A549 (cell line): ENCODE measurements around the gene BRPF3. TPM values are rescaled to one million over a fixed set of nuclear protein-coding genes. Genes with fewer than 3 reads are reported as not detected.

ENCODE experiments used
- ATAC-seq, 2 experiments: fragments of 200-7000 bp in 1 of 2; fragments of >200 bp in 1 of 2; cut with Nextera tagmentation in 1 of 2; cut with Tn5 transposase in 1 of 2; 3 replicates each; pipeline versions ENCODE4 v1.8.0 to v1.9.1; 2018 to 2020; ENCODE audit warnings: mild to moderate bottlenecking in 1 of 2, moderate library complexity in 1 of 2
- CTCF ChIA-PET: fragments of 300-600 bp; sonication (Branson Sonifier 250); formaldehyde crosslinking; extraction: SDS; loops from one replicate; lab custom pipeline; 2021; ENCODE audit warnings: antibody characterized with exemption, inconsistent platforms; lab: Yijun Ruan, JAX
- POLR2A ChIA-PET: fragments of 350-600 bp; formaldehyde crosslinking; extraction: SDS; loops from one replicate; lab custom pipeline; 2021; ENCODE audit warnings: antibody characterized with exemption, inconsistent platforms; lab: Yijun Ruan, JAX
- DNase-seq, 2 experiments: peaks; one replicate each; pipeline versions ENCODE4 v3.0.0 to v3.0.0-alpha.2; 2011 to 2016; ENCODE audit warnings: low read depth in 1 of 2, low spot score in 1 of 2
- FAIRE-seq: peaks from 2 replicates; lab custom pipeline; 2011; peaks lifted over from hg19 to GRCh38; lab: Jason Lieb, UNC
- H3K27ac ChIP-seq, 2 experiments: fragments of >200 bp; sonication (Bioruptor Twin); formaldehyde crosslinking; 3 replicates each; pipeline ENCODE4 v1.5.1; 2016 to 2017
- H3K4me1 ChIP-seq: fragments of >200 bp; sonication (Bioruptor Twin); formaldehyde crosslinking; 3 replicates; pipeline ENCODE4 v1.6.1; 2016
- H3K4me2 ChIP-seq: fragments of >200 bp; sonication (Bioruptor Twin); formaldehyde crosslinking; 3 replicates; pipeline ENCODE4 v1.6.1; 2016
- H3K4me3 ChIP-seq: fragments of >200 bp; sonication (Bioruptor Twin); formaldehyde crosslinking; 3 replicates; pipeline ENCODE4 v1.5.1; 2016
- H3K9me3 ChIP-seq: fragments of >200 bp; sonication (Bioruptor Twin); formaldehyde crosslinking; 3 replicates; pipeline ENCODE4 v1.6.1; 2016
- ATOH8 ChIP-seq: fragments of 250-450 bp; sonication (Bioruptor Pico); IDR thresholded peaks from 2 replicates; pipeline ENCODE4 v1.5.0; 2020; ENCODE audit warnings: low read depth, mild to moderate bottlenecking, moderate library complexity
- CBX8 ChIP-seq: fragments of 200-600 bp; sonication (generic); IDR thresholded peaks from 2 replicates; pipeline ENCODE4 v1.6.1; 2016
- CEBPB ChIP-seq, 2 experiments: fragments of >200 bp in 1 of 2; sonication (Bioruptor Twin) in 1 of 2; formaldehyde crosslinking in 1 of 2; IDR thresholded peaks; 2 replicates each; pipeline ENCODE4 v1.6.1; 2012 to 2016
- CHD2 ChIP-seq: fragments of 150-350 bp; IDR thresholded peaks from 2 replicates; pipeline ENCODE4 v1.6.1; 2014; ENCODE audit warnings: low read length; ENCODE audit not compliant: partially characterized antibody
- EHF ChIP-seq: fragments of 250-450 bp; sonication (Bioruptor Pico); IDR thresholded peaks from 2 replicates; pipeline ENCODE4 v1.5.0; 2020; ENCODE audit warnings: mild to moderate bottlenecking
- EHMT2 ChIP-seq: fragments of 200-600 bp; sonication (generic); IDR thresholded peaks from 2 replicates; pipeline ENCODE4 v1.6.1; 2016; ENCODE audit warnings: antibody characterized with exemption, low read depth, mild to moderate bottlenecking, moderate library complexity
- FOSB ChIP-seq: fragments of 250-450 bp; sonication (Bioruptor Pico); IDR thresholded peaks from 2 replicates; pipeline ENCODE4 v1.5.0; 2020; ENCODE audit warnings: mild to moderate bottlenecking, moderate library complexity
- FOXS1 ChIP-seq: fragments of 250-450 bp; sonication (Bioruptor Pico); IDR thresholded peaks from 2 replicates; pipeline ENCODE4 v1.5.0; 2020; ENCODE audit warnings: mild to moderate bottlenecking, moderate library complexity
- GATA3 ChIP-seq: IDR thresholded peaks from 2 replicates; pipeline ENCODE4 v1.6.1; 2012; ENCODE audit warnings: borderline replicate concordance
- HDAC2 ChIP-seq: fragments of 200-600 bp; sonication (generic); IDR thresholded peaks from 2 replicates; pipeline ENCODE4 v1.6.1; 2016
- HEYL ChIP-seq: fragments of 250-450 bp; sonication (Bioruptor Pico); IDR thresholded peaks from 2 replicates; pipeline ENCODE4 v1.8.0; 2021; ENCODE audit warnings: mild to moderate bottlenecking, moderate library complexity
- HOXB5 ChIP-seq: fragments of 250-450 bp; sonication (Bioruptor Pico); IDR thresholded peaks from 2 replicates; pipeline ENCODE4 v1.5.0; 2020; ENCODE audit warnings: mild to moderate bottlenecking, moderate library complexity
- JUN ChIP-seq, 2 experiments: fragments of >200 bp; sonication (Bioruptor Twin); formaldehyde crosslinking; IDR thresholded peaks; 2 replicates in 1 of 2; 3 replicates in 1 of 2; pipeline ENCODE4 v1.6.1; 2016 to 2017
- KDM1A ChIP-seq: fragments of 200-600 bp; sonication (generic); IDR thresholded peaks from 2 replicates; pipeline ENCODE4 v1.6.1; 2016; ENCODE audit warnings: low read depth, mild to moderate bottlenecking
- MAFK ChIP-seq: fragments of 450-650 bp; IDR thresholded peaks from 2 replicates; pipeline ENCODE4 v1.6.1; 2014; ENCODE audit not compliant: partially characterized antibody
- MAX ChIP-seq: IDR thresholded peaks from 2 replicates; pipeline ENCODE4 v1.6.1; 2012
- MAZ ChIP-seq: fragments of 150-350 bp; IDR thresholded peaks from 2 replicates; pipeline ENCODE4 v1.6.1; 2014; ENCODE audit warnings: antibody characterized with exemption, low read depth, low read length, borderline replicate concordance
- MYC ChIP-seq: IDR thresholded peaks from 2 replicates; pipeline ENCODE4 v1.6.1; 2012; ENCODE audit warnings: mild to moderate bottlenecking, inconsistent platforms, low read length, improper control_type of control experiment, borderline replicate concordance
- PHF8 ChIP-seq: fragments of 200-600 bp; sonication (generic); IDR thresholded peaks from 2 replicates; pipeline ENCODE4 v1.6.1; 2016; ENCODE audit warnings: low read depth, mild to moderate bottlenecking, antibody characterized with exemption, moderate library complexity, borderline replicate concordance
- POLR2A ChIP-seq: IDR thresholded peaks from 2 replicates; pipeline ENCODE4 v1.6.1; 2012; ENCODE audit warnings: mild to moderate bottlenecking, low read length
- RAD21 ChIP-seq, 2 experiments: fragments of >200 bp in 1 of 2; sonication (Bioruptor Twin) in 1 of 2; formaldehyde crosslinking in 1 of 2; IDR thresholded peaks in 1 of 2; conservative IDR thresholded peaks in 1 of 2; 2 replicates in 1 of 2; 3 replicates in 1 of 2; pipeline ENCODE4 v1.6.1; 2012 to 2018; ENCODE audit warnings: inconsistent platforms in 1 of 2
- RARB ChIP-seq: fragments of 250-450 bp; sonication (Bioruptor Pico); IDR thresholded peaks from 2 replicates; pipeline ENCODE4 v1.8.0; 2021; ENCODE audit warnings: mild to moderate bottlenecking, moderate library complexity
- RCOR1 ChIP-seq: fragments of 150-350 bp; IDR thresholded peaks from 2 replicates; pipeline ENCODE4 v1.6.1; 2014; ENCODE audit warnings: antibody characterized with exemption, low read length, low read depth
- RFX5 ChIP-seq: fragments of 450-650 bp; IDR thresholded peaks from 2 replicates; pipeline ENCODE4 v1.7.1; 2014; ENCODE audit warnings: antibody characterized with exemption, mild to moderate bottlenecking, moderate library complexity
- RNF2 ChIP-seq: fragments of 200-600 bp; sonication (generic); IDR thresholded peaks from 2 replicates; pipeline ENCODE4 v1.6.1; 2016; ENCODE audit warnings: low read depth, mild to moderate bottlenecking, antibody characterized with exemption, moderate library complexity, borderline replicate concordance
- SREBF2 ChIP-seq: fragments of 450-650 bp; IDR thresholded peaks from 2 replicates; pipeline ENCODE4 v1.6.1; 2014; ENCODE audit warnings: mild to moderate bottlenecking, moderate library complexity
- ZC3H11A ChIP-seq: fragments of 450-650 bp; IDR thresholded peaks from 2 replicates; pipeline ENCODE4 v1.6.1; 2014; ENCODE audit warnings: antibody characterized with exemption, mild to moderate bottlenecking
- ZNF302 ChIP-seq: fragments of 250-450 bp; sonication (Bioruptor Pico); IDR thresholded peaks from 2 replicates; pipeline ENCODE4 v1.9.0; 2021; ENCODE audit warnings: inconsistent platforms, mild to moderate bottlenecking, moderate library complexity
- ZSCAN20 ChIP-seq: fragments of 250-450 bp; sonication (Bioruptor Pico); IDR thresholded peaks from 2 replicates; pipeline ENCODE4 v1.8.0; 2022; ENCODE audit warnings: mild to moderate bottlenecking, moderate library complexity
- WGBS: methylation state at CpG from one replicate; pipeline ENCODE4 v1.1.6; 2017; ENCODE audit errors: missing lambda C conversion rate; 5-methylcytosine and 5-hydroxymethylcytosine counted together
- polyA plus RNA-seq, 4 experiments: library from polyadenylated mRNA; depleted of rRNA in 3 of 4; stranded (reverse); fragments of >200 nt; fragmentation: RNase III in 1 of 4; extraction: RNeasy Plus Mini Kit Qiagen cat#74134 plus additional on column Dnase treatment in 1 of 4; gene quantifications; 2 replicates in 3 of 4; 3 replicates in 1 of 4; pipeline ENCODE4 v1.2.3, GENCODE V29; 2011 to 2017

BRPF3 gene
- polyA plus RNA-seq, 2 of the 4 experiments (the other 2 are of a cell fraction): 9.8 to 11.2 TPM

- POLR2A ChIA-PET: no interaction called here
- Histone ChIP-seq H3K4me2 (no peak overlapping the region), H3K9me3 (no peaks in the 10 kb centered on the region), H3K27ac (no peak overlapping the region), H3K4me1 (no peaks in the 10 kb centered on the region)
- 71% methylated on average over 8 of the region's 8 CpGs for WGBS
- ATAC-seq (no peak), DNase-seq (no peak)
- TF ChIP-seq HOXB5 (CRISPR knock-in tag) (no peak), JUN (IDR thresholded peaks at IDR 0.05) (no peak), ATOH8 (no peak), ZNF302 (CRISPR knock-in tag) (no peak), MAZ (no peak), CHD2 (no peak), EHF (CRISPR knock-in tag) (no peak), MAFK (no peak), PHF8 (no peak), POLR2A (no peak), KDM1A (no peak), CBX8 (no peak), MYC (no peak), MAX (no peak)
- TF ChIP-seq, all 56 proteins: peak for 0
- FAIRE-seq: no peak
- CTCF ChIA-PET: interaction anchor here (1.7 kb wide), 1 partner anchor 8 kb away, joined by 4 read pairs; no protein-coding TSS in a partner anchor
- no peak overlapping the region for H3K4me3 ChIP-seq
These were observed 75.7 kb downstream of the BRPF3 start for GRCh38 chr6:36272234-36272633.

GRCh38 chr6:36273067-36273466, 76.5 kb downstream of the BRPF3 start:
- 74% methylated on average over 5 of the region's 5 CpGs for WGBS
- Histone ChIP-seq H3K9me3 (no peaks in the 10 kb centered on the region), H3K27ac (no peak overlapping the region), H3K4me3 (no peak overlapping the region), H3K4me1 (no peaks in the 10 kb centered on the region), H3K4me2 (no peak overlapping the region)
- ChIA-PET CTCF (no interaction called here), POLR2A (no interaction called here)
- FAIRE-seq (no peak), DNase-seq (no peak), ATAC-seq (no peak)
- TF ChIP-seq RNF2 (no peak), ZC3H11A (peak; percentile 32), JUN (IDR thresholded peaks at IDR 0.05) (no peak), SREBF2 (no peak)

- Histone ChIP-seq H3K4me2 (no peak overlapping the region), H3K4me1 (no peaks in the 10 kb centered on the region), H3K27ac (no peak overlapping the region), H3K4me3 (no peak overlapping the region), H3K9me3 (no peaks in the 10 kb centered on the region)
- DNase-seq: no peak
- CTCF ChIA-PET: no interaction called here
- no peak for ATAC-seq
- TF ChIP-seq HDAC2 (no peak), MYC (no peak), RAD21 (conservative IDR thresholded peaks at IDR 0.05 in 1 of 2, IDR thresholded peaks at IDR 0.05 in 1 of 2) (no peak), GATA3 (no peak), FOXS1 (CRISPR knock-in tag) (no peak), RFX5 (no peak), RCOR1 (no peak), ZC3H11A (no peak), HEYL (CRISPR knock-in tag) (no peak), CBX8 (no peak), MAFK (no peak), RARB (CRISPR knock-in tag) (no peak), SREBF2 (no peak), EHF (CRISPR knock-in tag) (no peak), CEBPB (IDR thresholded peaks at IDR 0.05) (no peak), KDM1A (no peak), EHMT2 (no peak), ZSCAN20 (CRISPR knock-in tag) (no peak), FOSB (CRISPR knock-in tag) (no peak)
- WGBS: 60% methylated on average over 15 of the region's 15 CpGs
- no peak for FAIRE-seq
- POLR2A ChIA-PET: no interaction called here
These were observed 77.4 kb downstream of the BRPF3 start for GRCh38 chr6:36273802-36274514.
